Measurements from ENCODE around the gene OBSCN. TPM values are rescaled to one million over a fixed set of nuclear protein-coding genes. Genes with fewer than 3 reads are reported as not detected.

OBSCN gene
- total and polyA plus RNA-seq, 2 of the 13 experiments (the other 11 are each of a cell fraction or from before 2014, with no cell fraction given), result 0.20 TPM

GRCh38 chr1:228417061-228417460, 209.2 kb downstream of the OBSCN start:
- Histone ChIP-seq H3K36me3 (replicated peaks in 1 of 2; ENCODE audit: control insufficient read depth in 1 of 2, insufficient read depth in 2 of 2, low read length in 2 of 2) (no peaks in the 10 kb centered on the region), H3K4me3 (replicated peaks in 1 of 3; ENCODE audit: insufficient read depth in 1 of 3, low read depth in 2 of 3, low read length in 3 of 3) (no peak overlapping the region), H3K4me2 (ENCODE audit: low read depth, low read length) (no peak overlapping the region), H3K79me2 (ENCODE audit: insufficient read depth, low read length) (no peaks in the 10 kb centered on the region), H3K9ac (ENCODE audit: insufficient read depth, low read depth, low read length) (no peak overlapping the region), H3K27me3 (ENCODE audit: control insufficient read depth in 1 of 2, insufficient read depth in 2 of 2, low read length in 2 of 2) (peaks cover 0 to 6% of the 10 kb centered on the region in 2 experiments; a peak in 2 of 5 replicates), H3K9me3 (ENCODE audit: low read length) (no peaks in the 10 kb centered on the region), H3K27ac (ENCODE audit: extremely low read length, insufficient read depth, low read length) (no peak overlapping the region), H2AFZ (ENCODE audit: low read length) (no peak overlapping the region), H3K4me1 (ENCODE audit: insufficient read depth, low read length) (peaks cover 18% of the 10 kb centered on the region), H4K20me1 (ENCODE audit: insufficient read depth, low read length) (no peaks in the 10 kb centered on the region)
- intact Hi-C loops (cut with micrococcal nuclease; ENCODE audit: unreplicated experiment), result no loop called here
- in situ Hi-C loops (cut with HindIII; ENCODE audit: extremely low pct_ligation_motif_present, low pct_unique_long_range_greater_than_20kb), result no loop called here
- ChIA-PET CTCF (ENCODE audit: low intra/inter-chr PET ratio, low total read pairs) (no interaction called here), POLR2A (no interaction called here)
- FAIRE-seq, result no peak
- WGBS (ENCODE audit: low lambda C conversion rate), result 96% methylated on average over 11 of the region's 12 CpGs
- no peak for DNase-seq (ENCODE audit: low spot score)
- BruUV-seq (replicated peaks), result no TSS peak
- no peak for ATAC-seq
- TF ChIP-seq ATF2 (CRISPR knock-in tag; IDR thresholded peaks at IDR 0.05) (no peak), ZNF256 (CRISPR knock-in tag; conservative IDR thresholded peaks at IDR 0.05) (no peak), ZFYVE20 (CRISPR knock-in tag; IDR thresholded peaks at IDR 0.05; ENCODE audit: borderline replicate concordance, low read depth) (no peak), PHF8 (CRISPR knock-in tag; IDR thresholded peaks at IDR 0.05) (no peak), ZIK1 (CRISPR knock-in tag; IDR thresholded peaks at IDR 0.05; ENCODE audit: borderline replicate concordance, low read depth) (no peak), ZNF550 (CRISPR knock-in tag; IDR thresholded peaks at IDR 0.05; ENCODE audit: borderline replicate concordance) (no peak), TGIF2 (CRISPR knock-in tag; IDR thresholded peaks at IDR 0.05) (no peak), ZNF468 (CRISPR knock-in tag; IDR thresholded peaks at IDR 0.05) (no peak), ETV5 (CRISPR knock-in tag; IDR thresholded peaks at IDR 0.05; ENCODE audit: borderline replicate concordance) (no peak)
- TF ChIP-seq, protein P1, sequence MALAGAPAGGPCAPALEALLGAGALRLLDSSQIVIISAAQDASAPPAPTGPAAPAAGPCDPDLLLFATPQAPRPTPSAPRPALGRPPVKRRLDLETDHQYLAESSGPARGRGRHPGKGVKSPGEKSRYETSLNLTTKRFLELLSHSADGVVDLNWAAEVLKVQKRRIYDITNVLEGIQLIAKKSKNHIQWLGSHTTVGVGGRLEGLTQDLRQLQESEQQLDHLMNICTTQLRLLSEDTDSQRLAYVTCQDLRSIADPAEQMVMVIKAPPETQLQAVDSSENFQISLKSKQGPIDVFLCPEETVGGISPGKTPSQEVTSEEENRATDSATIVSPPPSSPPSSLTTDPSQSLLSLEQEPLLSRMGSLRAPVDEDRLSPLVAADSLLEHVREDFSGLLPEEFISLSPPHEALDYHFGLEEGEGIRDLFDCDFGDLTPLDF (CRISPR knock-in tag; IDR thresholded peaks at IDR 0.05), result no peak
- TF ChIP-seq, protein P2, sequence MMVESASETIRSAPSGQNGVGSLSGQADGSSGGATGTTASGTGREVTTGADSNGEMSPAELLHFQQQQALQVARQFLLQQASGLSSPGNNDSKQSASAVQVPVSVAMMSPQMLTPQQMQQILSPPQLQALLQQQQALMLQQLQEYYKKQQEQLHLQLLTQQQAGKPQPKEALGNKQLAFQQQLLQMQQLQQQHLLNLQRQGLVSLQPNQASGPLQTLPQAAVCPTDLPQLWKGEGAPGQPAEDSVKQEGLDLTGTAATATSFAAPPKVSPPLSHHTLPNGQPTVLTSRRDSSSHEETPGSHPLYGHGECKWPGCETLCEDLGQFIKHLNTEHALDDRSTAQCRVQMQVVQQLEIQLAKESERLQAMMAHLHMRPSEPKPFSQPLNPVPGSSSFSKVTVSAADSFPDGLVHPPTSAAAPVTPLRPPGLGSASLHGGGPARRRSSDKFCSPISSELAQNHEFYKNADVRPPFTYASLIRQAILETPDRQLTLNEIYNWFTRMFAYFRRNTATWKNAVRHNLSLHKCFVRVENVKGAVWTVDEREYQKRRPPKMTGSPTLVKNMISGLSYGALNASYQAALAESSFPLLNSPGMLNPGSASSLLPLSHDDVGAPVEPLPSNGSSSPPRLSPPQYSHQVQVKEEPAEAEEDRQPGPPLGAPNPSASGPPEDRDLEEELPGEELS (CRISPR knock-in tag; IDR thresholded peaks at IDR 0.05), result no peak
- TF ChIP-seq, protein P3, sequence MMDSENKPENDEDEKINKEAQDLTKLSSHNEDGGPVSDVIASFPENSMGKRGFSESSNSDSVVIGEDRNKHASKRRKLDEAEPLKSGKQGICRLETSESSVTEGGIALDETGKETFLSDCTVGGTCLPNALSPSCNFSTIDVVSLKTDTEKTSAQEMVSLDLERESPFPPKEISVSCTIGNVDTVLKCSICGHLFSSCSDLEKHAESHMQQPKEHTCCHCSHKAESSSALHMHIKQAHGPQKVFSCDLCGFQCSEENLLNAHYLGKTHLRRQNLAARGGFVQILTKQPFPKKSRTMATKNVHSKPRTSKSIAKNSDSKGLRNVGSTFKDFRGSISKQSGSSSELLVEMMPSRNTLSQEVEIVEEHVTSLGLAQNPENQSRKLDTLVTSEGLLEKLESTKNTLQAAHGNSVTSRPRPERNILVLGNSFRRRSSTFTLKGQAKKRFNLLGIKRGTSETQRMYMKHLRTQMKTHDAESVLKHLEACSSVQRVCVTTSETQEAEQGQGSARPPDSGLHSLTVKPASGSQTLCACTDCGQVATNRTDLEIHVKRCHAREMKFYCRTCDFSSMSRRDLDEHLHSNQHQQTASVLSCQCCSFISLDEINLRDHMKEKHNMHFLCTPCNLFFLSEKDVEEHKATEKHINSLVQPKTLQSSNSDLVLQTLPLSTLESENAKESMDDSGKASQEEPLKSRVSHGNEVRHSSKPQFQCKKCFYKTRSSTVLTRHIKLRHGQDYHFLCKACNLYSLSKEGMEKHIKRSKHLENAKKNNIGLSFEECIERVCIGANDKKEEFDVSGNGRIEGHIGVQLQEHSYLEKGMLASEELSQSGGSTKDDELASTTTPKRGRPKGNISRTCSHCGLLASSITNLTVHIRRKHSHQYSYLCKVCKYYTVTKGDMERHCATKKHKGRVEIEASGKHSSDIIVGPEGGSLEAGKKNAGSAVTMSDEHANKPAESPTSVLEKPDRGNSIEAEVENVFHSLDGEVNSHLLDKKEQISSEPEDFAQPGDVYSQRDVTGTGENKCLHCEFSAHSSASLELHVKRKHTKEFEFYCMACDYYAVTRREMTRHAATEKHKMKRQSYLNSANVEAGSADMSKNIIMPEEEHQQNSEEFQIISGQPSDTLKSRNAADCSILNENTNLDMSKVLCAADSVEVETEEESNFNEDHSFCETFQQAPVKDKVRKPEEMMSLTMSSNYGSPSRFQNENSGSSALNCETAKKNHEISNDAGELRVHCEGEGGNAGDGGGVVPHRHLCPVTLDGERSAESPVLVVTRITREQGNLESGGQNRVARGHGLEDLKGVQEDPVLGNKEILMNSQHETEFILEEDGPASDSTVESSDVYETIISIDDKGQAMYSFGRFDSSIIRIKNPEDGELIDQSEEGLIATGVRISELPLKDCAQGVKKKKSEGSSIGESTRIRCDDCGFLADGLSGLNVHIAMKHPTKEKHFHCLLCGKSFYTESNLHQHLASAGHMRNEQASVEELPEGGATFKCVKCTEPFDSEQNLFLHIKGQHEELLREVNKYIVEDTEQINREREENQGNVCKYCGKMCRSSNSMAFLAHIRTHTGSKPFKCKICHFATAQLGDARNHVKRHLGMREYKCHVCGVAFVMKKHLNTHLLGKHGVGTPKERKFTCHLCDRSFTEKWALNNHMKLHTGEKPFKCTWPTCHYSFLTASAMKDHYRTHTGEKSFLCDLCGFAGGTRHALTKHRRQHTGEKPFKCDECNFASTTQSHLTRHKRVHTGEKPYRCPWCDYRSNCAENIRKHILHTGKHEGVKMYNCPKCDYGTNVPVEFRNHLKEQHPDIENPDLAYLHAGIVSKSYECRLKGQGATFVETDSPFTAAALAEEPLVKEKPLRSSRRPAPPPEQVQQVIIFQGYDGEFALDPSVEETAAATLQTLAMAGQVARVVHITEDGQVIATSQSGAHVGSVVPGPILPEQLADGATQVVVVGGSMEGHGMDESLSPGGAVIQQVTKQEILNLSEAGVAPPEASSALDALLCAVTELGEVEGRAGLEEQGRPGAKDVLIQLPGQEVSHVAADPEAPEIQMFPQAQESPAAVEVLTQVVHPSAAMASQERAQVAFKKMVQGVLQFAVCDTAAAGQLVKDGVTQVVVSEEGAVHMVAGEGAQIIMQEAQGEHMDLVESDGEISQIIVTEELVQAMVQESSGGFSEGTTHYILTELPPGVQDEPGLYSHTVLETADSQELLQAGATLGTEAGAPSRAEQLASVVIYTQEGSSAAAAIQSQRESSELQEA (CRISPR knock-in tag; IDR thresholded peaks at IDR 0.05; ENCODE audit: not compliant biosample characterization), result no peak
